GM12891 (cell line): Measurements from ENCODE around the gene CEP120.
"Not testable (repeated sequence)": the region's sequence is repeated elsewhere in the genome, so short reads cannot be mapped to it uniquely, and the experiment has no call there.

Experiments
- DNase-seq: peaks from one replicate; pipeline ENCODE4 v3.0.0; 2011; ENCODE audit warnings: low spot score; ENCODE audit not compliant: insufficient read length
- FAIRE-seq: peaks from 2 replicates; lab custom pipeline; 2011; peaks lifted over from hg19 to GRCh38; lab: Jason Lieb, UNC
- PAX5 ChIP-seq: IDR thresholded peaks from 2 replicates; pipeline ENCODE4 v1.6.1; 2011; ENCODE audit warnings: low read length, moderate library complexity, mild to moderate bottlenecking; ENCODE audit not compliant: insufficient read depth, severe bottlenecking
- POLR2A ChIP-seq: IDR thresholded peaks from 2 replicates; pipeline ENCODE4 v1.6.1; 2011; ENCODE audit warnings: low read depth, low read length, control low read depth
- POLR2AphosphoS5 ChIP-seq: IDR thresholded peaks from 2 replicates; pipeline ENCODE4 v1.6.1; 2011; ENCODE audit warnings: low read depth, low read length, control low read depth
- POU2F2 ChIP-seq: IDR thresholded peaks from 2 replicates; pipeline ENCODE4 v1.6.1; 2011; ENCODE audit warnings: low read depth, mild to moderate bottlenecking, control low read depth, low read length, moderate library complexity
- SPI1 ChIP-seq: IDR thresholded peaks from 2 replicates; pipeline ENCODE4 v1.6.1; 2011; ENCODE audit warnings: low read depth, low read length, control low read depth
- TAF1 ChIP-seq: IDR thresholded peaks from 2 replicates; pipeline ENCODE4 v1.6.1; 2011; ENCODE audit warnings: low read depth, low read length, control low read depth

Gene CEP120

DNA sequence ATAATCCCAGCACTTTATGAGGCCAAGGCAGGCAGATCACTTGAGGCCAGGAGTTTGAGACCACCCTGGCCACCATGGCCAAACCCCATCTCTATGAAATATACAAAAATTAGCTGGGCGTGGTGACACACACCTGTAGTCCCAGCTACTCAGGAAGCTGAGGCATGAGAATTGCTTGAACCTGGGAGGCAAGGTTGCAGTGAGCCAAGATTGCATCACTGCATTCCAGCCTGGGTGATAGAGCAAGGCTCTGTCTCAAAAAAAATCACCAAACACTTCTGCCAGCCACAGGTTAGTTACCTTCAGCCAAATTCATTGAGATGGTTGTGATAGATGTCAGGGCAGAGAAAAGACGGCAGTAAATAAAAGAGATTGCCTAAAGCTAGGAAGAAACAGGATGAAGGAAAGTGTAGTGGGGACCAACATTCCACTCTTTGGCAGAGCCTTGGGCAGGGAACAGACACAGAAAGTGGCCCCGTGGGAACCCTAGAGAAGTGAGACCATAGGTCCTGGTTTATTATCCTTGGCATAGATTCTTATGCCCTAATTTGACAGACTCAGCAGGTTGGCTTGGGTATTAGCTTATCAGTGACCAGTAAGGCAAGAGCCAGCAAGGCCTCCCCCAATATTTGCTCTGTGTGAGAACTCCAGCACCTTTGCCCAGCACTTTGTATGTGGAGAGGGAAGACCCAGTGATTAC lies 5.5 kb upstream of the CEP120 start:
- FAIRE-seq (no peak), DNase-seq (no peak)
- TF ChIP-seq POLR2A = no peak
- no peak for TF ChIP-seq TAF1
- no peak for TF ChIP-seq POLR2AphosphoS5
- TF ChIP-seq POU2F2 = no peak
- TF ChIP-seq PAX5 = no peak
- TF ChIP-seq SPI1 = no peak

DNA sequence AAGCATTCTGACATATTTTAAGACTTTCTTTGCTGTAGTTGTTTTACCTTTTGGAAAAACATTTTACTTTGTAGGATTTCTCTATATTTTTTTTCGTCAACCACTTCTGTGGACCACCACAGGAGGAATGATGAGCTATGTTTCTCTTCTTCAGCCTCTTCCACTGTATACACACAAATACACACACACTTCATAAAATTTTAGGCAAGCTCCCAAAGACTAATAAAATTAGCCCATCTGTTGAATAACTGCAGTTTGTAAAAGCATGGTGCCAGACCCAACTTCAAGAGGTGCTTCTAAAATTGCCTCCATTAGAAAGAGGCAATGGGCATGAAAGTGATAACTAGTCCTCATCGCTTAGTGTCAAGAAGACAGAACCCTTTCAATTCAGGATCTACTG lies 4.1 kb upstream of the CEP120 start:
- FAIRE-seq (no peak), DNase-seq (no peak)

DNA sequence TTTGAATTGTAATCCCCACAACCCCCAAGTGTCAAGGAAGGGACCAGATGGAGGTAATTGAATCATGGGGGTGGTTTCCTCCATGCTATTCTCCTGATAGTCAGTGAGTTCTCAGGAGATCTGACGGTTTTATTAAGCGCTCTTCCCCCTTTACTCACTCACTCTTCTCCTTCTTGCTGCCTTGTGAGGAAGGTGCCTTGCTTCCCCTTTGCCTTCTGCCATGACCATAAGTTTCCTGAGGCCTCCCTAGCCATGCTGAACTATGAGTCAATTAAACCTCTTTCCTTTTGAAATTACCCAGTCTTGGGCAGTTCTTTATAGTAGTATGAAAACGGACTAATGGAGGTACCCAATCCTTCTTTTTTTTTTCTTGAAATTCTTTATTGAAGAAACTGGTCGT lies 2.2 kb upstream of the CEP120 start:
- DNase-seq (no peak), FAIRE-seq (no peak)
- no peak for TF ChIP-seq SPI1
- no peak for TF ChIP-seq PAX5
- TF ChIP-seq POU2F2 = no peak
- TF ChIP-seq POLR2AphosphoS5 = no peak
- no peak for TF ChIP-seq POLR2A
- TF ChIP-seq TAF1 = no peak

More for the DNA sequence above, 4.1 kb upstream of the CEP120 start:
- no peak for TF ChIP-seq POU2F2
- TF ChIP-seq POLR2A = no peak
- no peak for TF ChIP-seq PAX5
- TF ChIP-seq TAF1 = no peak
- TF ChIP-seq SPI1 = no peak
- no peak for TF ChIP-seq POLR2AphosphoS5

DNA sequence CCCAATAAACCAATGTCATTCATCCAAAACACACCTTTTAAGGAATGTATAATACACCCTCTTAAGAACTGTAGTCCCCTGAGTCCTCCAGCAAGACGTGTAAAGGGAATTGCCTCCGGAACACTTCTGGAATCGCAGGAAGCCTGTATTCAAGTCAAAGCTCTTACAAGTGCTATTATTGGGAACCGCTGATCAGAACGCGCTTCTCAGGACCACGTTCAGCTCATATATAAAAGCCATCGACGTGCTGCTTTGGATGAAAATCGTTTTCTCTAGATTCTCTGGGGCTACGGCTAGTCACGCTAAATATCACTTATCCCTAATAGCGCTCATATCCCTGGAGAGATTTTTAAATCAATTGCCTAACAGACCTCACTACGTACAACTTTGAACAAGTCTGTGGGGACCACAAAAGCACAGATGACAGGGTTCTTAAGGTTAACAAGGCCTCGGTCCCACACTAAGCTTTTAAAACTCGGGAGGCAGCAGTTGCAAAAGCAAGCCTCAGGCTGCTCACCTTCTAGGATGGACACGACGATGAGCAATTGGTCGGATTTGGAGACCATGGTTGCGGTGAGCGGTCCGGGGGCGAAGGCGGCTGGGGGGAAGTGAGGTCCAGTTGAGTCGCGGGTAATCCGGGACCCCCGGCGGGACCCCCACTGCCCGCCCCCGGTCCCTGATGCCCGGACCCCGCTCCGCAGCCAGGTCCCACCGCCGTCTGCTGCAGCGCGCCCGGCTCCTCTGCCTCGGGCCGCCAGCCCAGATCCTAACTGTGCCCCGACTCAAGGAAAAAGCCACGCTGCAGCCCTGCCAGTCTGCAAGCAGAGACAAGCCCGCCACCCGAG lies 548 bp downstream of the CEP120 start:
- DNase-seq (peak; percentile 12), FAIRE-seq (no peak)
- TF ChIP-seq SPI1 (0 out of 2 replicates have a peak, but pooled peaks have one; percentile 9), POU2F2 (no peak), POLR2AphosphoS5 (no peak)

DNA sequence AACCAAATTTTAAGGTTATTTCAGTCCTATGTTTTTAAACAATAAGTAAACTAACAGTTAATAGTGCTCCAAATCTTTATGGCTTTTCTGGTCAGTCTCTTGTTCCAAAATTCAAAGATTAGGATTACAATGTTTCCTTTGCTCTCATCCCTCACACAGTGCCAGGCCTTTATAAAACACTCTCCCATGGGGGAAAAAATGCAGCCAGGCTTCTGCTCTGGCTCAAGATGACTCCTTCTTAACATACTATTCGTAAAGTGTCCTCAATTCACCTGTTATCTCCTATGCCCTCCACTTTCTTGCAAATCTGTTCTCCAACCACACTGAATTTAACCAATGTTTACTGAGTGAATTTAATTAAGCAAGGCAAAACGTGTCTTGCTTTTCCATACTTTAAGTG lies 1.4 kb downstream of the CEP120 start:
- TF ChIP-seq TAF1 (no peak), POLR2AphosphoS5 (no peak), PAX5 (no peak), POU2F2 (no peak), POLR2A (no peak), SPI1 (no peak)
- DNase-seq (no peak), FAIRE-seq (no peak)

DNA sequence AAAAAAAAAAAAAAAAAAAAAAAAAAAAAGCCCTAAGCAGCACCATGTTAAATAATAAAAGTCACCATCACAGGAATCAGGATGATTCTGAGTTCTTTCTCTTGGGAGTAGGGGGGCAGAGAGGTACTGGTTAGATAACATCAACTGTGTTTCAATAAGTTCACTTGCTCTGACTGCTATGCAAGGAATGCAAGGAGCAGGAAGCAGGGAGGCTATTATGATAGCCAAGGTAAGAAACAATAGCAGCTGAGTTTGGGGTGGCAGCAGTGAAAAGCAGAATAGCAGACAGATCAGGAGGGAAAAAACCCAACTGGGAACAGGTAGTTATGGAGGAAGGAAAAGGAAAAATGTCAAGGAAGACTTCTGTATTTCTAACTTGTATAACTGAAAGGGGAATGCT lies 8.2 kb downstream of the CEP120 start:
- DNase-seq (no peak), FAIRE-seq (no peak)
- TF ChIP-seq POLR2AphosphoS5 = no peak

DNA sequence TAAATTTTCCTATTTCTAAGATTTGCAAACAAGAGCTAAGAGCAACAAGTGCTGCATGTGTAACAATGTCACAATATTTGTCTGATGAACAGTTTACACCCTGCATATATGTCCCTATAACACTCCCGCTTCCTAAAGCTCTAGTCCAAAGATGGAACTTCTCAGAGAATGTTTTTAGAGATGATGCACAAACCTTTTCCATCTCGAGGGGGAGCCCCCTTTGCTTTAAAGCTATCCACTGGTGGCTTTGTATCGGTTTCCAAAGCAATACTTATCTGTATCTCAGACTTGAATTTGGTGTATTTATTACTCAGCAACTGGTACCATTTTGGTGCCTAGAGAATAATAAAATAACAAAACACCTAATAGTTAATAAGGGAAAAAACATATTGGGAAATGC lies 11.0 kb downstream of the CEP120 start:
- FAIRE-seq = no peak
- no peak for DNase-seq
- TF ChIP-seq POLR2A = no peak
- no peak for TF ChIP-seq TAF1
- no peak for TF ChIP-seq PAX5
- no peak for TF ChIP-seq POU2F2
- TF ChIP-seq SPI1 = no peak
- TF ChIP-seq POLR2AphosphoS5 = no peak

DNA sequence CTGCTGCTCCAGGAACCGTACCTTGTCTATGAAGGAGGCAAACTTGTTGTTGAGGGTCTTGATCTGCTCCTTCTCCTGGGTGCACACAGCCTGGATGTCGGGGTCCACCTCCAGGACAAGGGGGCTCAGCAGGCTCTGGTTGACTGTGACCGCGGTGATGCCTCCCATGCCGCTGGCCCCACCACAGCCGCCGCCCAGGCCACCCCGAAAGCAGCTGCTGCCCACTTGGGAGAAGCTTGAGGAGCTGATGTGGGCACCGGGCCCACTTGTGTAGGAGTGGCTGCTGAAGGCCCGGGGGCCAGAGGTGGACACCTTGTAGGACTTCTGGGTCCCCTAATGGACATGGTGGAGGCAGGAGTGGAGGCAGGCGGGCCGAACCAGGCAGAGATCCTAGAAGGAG lies 21.2 kb downstream of the CEP120 start:
- not testable (repeated sequence) for FAIRE-seq, DNase-seq

DNA sequence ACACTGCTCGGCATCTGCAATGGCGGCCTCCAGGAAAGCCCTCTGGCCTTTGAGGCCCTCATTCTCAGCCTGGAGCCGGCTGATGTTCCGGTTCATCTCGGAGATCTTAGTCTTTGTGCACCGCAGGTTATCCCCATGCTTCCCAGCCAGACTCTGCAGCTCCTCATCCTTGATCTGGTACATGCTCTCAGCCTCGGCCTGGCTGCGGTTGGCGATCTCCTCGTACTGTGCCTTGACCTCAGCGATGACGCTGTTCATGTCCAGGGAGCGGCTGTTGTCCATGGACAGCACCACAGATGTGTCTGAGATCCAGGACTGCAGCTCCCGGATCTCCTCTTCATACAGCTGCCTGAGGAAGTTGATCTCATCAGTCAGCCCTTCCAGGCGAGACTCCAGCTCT lies 21.9 kb downstream of the CEP120 start:
- no peak for FAIRE-seq
- no peak for TF ChIP-seq PAX5
- no peak for TF ChIP-seq POLR2AphosphoS5
- TF ChIP-seq SPI1 = no peak
- TF ChIP-seq POU2F2 = no peak
- no peak for TF ChIP-seq POLR2A
- TF ChIP-seq TAF1 = no peak
- no peak for DNase-seq

DNA sequence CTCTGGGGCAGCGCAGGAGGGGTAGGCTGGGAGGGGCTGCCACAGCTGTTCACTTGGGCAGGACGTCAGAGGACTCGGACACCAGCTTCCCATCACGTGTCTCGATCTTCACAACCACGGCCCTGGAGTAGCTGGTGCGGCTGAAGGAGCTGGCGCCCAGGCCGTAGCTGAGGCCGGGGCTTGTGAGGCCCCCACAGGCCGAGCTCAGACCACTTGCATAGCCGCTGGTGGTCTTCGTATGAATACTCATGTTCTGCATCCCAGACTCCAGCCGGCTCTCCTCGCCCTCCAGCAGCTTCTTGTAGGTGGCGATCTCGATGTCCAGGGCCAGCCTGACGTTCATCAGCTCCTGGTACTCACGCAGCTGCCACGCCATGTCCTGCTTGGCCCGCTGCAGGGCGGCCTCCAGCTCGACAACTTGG lies 22.3 kb downstream of the CEP120 start:
- not testable (repeated sequence) for DNase-seq, FAIRE-seq
